Thoracic aorta (tissue), 2 donors: Measurements from ENCODE around the gene MOB1A. TPM values are rescaled to one million over a fixed set of nuclear protein-coding genes. Genes with fewer than 3 reads are reported as not detected.

ENCODE experiments used
- ATAC-seq: fragments of 150-250 bp; one replicate; pipeline ENCODE4 v1.8.0; 2017; ENCODE audit warnings: low read depth; ENCODE audit not compliant: insufficient number of reproducible peaks, low FRiP score
- DNase-seq: peaks from one replicate; pipeline ENCODE4 v3.0.0-alpha.2; 2020; ENCODE audit warnings: low spot score
- H3K27ac ChIP-seq, 2 donors: fragments of 200-600 bp; sonication (generic); 1 replicate in 1 of 2; 2 replicates in 1 of 2; pipeline ENCODE4 v1.5.1; 2016; ENCODE audit warnings: mild to moderate bottlenecking in 2 of 2, moderate library complexity in 2 of 2
- H3K27me3 ChIP-seq: fragments of 200-600 bp; sonication (generic); replicated peaks from 2 replicates; pipeline ENCODE4 v1.6.0; 2016; ENCODE audit warnings: mild to moderate bottlenecking; ENCODE audit not compliant: insufficient read depth
- H3K36me3 ChIP-seq: fragments of 200-600 bp; sonication (generic); one replicate; pipeline ENCODE4 v1.5.1; 2016
- H3K4me1 ChIP-seq, 2 donors: fragments of 200-600 bp; sonication (generic); 1 replicate in 1 of 2; 2 replicates in 1 of 2; pipeline versions ENCODE4 v1.5.1 to v1.6.0; 2016; ENCODE audit warnings: low read depth in 2 of 2, mild to moderate bottlenecking in 1 of 2; ENCODE audit not compliant: control insufficient read depth in 1 of 2
- H3K4me3 ChIP-seq: fragments of 200-600 bp; sonication (generic); 2 replicates; pipeline ENCODE4 v1.5.1; 2016; ENCODE audit warnings: mild to moderate bottlenecking
- H3K9me3 ChIP-seq: fragments of 200-600 bp; sonication (generic); 2 replicates; pipeline ENCODE4 v1.5.1; 2016
- total RNA-seq, 2 donors: library from RNA; depleted of rRNA; stranded (reverse); fragments of >200 nt; gene quantifications; one replicate each; pipeline versions ENCODE4 v1.1.0 to v1.2.3, GENCODE V29; 2016
- TF ChIP-seq, protein P1 (sequence below): fragments of 200-600 bp; sonication (generic); IDR thresholded peaks from one replicate; pipeline ENCODE4 v1.5.1; 2019; ENCODE audit warnings: antibody characterized with exemption

Gene MOB1A
- total RNA-seq, 2 donors from 2014 or later = 97.0 to 107 TPM

- Histone ChIP-seq H3K4me1 (peaks cover 7 to 13% of the 10 kb centered on the region in 2 donors), H3K27ac (no peak overlapping the region), H3K36me3 (peaks cover 10% of the 10 kb centered on the region), H3K27me3 (no peaks in the 10 kb centered on the region), H3K4me3 (no peak overlapping the region), H3K9me3 (no peaks in the 10 kb centered on the region)
- TF ChIP-seq, protein P1, sequence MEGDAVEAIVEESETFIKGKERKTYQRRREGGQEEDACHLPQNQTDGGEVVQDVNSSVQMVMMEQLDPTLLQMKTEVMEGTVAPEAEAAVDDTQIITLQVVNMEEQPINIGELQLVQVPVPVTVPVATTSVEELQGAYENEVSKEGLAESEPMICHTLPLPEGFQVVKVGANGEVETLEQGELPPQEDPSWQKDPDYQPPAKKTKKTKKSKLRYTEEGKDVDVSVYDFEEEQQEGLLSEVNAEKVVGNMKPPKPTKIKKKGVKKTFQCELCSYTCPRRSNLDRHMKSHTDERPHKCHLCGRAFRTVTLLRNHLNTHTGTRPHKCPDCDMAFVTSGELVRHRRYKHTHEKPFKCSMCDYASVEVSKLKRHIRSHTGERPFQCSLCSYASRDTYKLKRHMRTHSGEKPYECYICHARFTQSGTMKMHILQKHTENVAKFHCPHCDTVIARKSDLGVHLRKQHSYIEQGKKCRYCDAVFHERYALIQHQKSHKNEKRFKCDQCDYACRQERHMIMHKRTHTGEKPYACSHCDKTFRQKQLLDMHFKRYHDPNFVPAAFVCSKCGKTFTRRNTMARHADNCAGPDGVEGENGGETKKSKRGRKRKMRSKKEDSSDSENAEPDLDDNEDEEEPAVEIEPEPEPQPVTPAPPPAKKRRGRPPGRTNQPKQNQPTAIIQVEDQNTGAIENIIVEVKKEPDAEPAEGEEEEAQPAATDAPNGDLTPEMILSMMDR = no peak
- no peak for DNase-seq
- no peak for ATAC-seq
These were observed 25.7 kb downstream of the MOB1A start for GRCh38 chr2:74152954-74153353.

DNA sequence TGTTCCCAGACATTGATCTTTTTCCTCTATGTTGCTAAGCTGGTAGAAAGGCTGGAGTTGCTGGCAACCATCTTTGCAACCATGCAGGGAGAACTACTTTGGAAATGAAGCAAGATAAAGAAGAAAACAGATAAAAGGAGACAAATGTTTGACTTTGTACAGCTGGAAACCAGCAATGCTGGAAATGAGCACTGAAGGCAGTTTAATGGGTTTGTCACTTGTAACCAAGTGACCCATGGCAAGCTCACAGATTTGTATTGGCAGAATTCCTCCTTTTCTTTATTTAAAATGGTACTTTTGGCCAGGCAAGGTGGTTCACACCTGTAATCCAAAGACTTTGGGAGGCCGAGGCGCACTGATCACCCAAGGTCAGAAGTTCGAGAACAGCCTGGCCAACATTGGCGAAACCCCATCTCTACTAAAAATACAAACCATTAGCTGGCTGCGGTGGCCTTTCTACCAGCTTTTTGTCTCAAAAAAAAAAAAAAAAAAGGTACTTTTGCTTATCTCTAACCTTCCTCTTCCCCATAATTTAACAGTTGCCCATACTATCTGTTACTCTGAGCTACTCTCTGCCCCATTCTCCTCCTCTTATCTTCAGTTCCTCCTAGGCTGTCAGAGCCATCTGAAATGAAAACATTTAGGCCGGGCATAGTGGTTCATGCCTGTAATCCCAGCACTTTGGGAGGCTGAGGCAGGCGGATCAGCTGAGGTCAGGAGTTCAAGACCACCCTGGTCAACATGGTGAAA, 28.9 kb downstream of the MOB1A start:
- H3K4me3 ChIP-seq = no peak overlapping the region
- ATAC-seq (no peak), DNase-seq (no peak)
- H3K9me3 ChIP-seq = no peaks in the 10 kb centered on the region
- H3K27ac ChIP-seq = no peak overlapping the region
- peaks cover 3% of the 10 kb centered on the region for H3K36me3 ChIP-seq
- no peaks in the 10 kb centered on the region for H3K27me3 ChIP-seq
- peaks cover 17 to 32% of the 10 kb centered on the region in 2 donors for H3K4me1 ChIP-seq
- TF ChIP-seq, protein P1 = no peak

GRCh38 chr2:74149247-74149525, 29.5 kb downstream of the MOB1A start:
- peaks cover 17 to 32% of the 10 kb centered on the region in 2 donors for H3K4me1 ChIP-seq
- H3K4me3 ChIP-seq = no peak overlapping the region
- H3K9me3 ChIP-seq = no peaks in the 10 kb centered on the region
- no peak overlapping the region for H3K27ac ChIP-seq
- TF ChIP-seq, protein P1 = no peak
- no peaks in the 10 kb centered on the region for H3K27me3 ChIP-seq
- no peak for DNase-seq
- peaks cover 3% of the 10 kb centered on the region for H3K36me3 ChIP-seq
- ATAC-seq = no peak

- Histone ChIP-seq H3K4me3 (peak overlapping the region; percentile 97), H3K36me3 (peaks cover 2% of the 10 kb centered on the region), H3K27ac (peak overlapping the region; percentile 43 to 81), H3K9me3 (no peaks in the 10 kb centered on the region), H3K27me3 (no peaks in the 10 kb centered on the region), H3K4me1 (peaks cover 17 to 32% of the 10 kb centered on the region in 2 donors)
- DNase-seq = no peak
- ATAC-seq = no peak
- TF ChIP-seq, protein P1 = no peak
These were observed 30.0 kb downstream of the MOB1A start for GRCh38 chr2:74148457-74149246.

DNA sequence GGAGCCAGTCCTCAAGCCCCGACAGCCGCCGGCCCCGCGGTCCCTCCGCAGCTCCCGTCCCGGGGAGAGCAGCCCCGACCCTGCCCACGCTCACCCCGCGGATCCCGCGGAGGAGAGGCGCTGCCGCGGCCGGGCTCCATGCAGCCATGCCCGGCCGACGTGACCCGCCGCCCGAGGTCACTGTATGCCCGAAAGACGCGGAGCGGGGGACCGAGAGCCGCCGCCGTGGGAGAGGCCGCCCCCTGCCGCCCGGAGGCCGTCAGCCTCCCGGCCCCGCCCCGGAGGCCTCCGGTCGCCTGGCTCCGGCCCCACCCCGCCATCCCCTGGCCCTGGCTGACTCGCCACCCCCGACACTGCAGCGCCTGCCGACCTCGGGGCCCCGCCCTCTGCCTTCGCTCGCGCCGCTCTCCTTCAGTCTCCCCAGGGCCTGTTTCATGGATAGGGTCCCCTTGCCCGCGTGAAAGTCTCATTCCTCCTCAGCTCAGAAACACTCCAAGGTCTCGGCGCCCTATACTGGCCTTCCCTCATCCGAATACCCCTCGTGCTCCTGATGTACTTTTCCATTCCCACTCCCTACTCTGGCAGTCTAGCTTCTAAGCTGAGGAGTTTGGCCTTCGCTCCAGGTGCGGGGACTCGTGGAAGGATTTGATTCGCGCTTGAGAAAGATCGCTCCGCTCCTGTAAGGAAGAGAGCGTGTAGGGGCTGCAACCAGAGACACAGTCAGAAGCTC, 30.8 kb downstream of the MOB1A start, which contains the start of gene BOLA3:
BOLA3 (minus strand) TSS at position 186 of the 730 bp plus-strand sequence; CDS start at position 148, 38 bp downstream.
- peak; percentile 81 for ATAC-seq
- Histone ChIP-seq H3K27ac (peak within 1 kb of the TSS; percentile 43 to 81), H3K36me3 (no peaks in the 10 kb centered on the region)

More for the DNA sequence above, 30.8 kb downstream of the MOB1A start, which contains the start of gene BOLA3:
- H3K9me3 ChIP-seq = no peaks in the 10 kb centered on the region
- no peaks in the 10 kb centered on the region for H3K27me3 ChIP-seq
- H3K4me1 ChIP-seq = peaks cover 17 to 32% of the 10 kb centered on the region in 2 donors
- peak within 1 kb of the TSS; percentile 97 for H3K4me3 ChIP-seq
- DNase-seq = peak; percentile 40
- TF ChIP-seq, protein P1 = peak; percentile 61
